Right lobe of liver (tissue), 4 donors: ENCODE data around the gene RXFP1.

Source experiments
- POLR2A ChIP-seq: fragments of 450-650 bp; IDR thresholded peaks from one replicate; pipeline ENCODE4 v1.6.1; 2017; ENCODE audit warnings: antibody characterized with exemption, mild to moderate bottlenecking
- TF ChIP-seq, protein P1 (sequence below), 4 donors: fragments of 200-600 bp in 3 of 4; fragments of 450-650 bp in 1 of 4; IDR thresholded peaks; one replicate each; pipeline versions ENCODE4 v1.5.1 to v1.8.0; 2016 to 2022; ENCODE audit warnings: antibody characterized with exemption in 4 of 4, mild to moderate bottlenecking in 2 of 4
- donor health status: DM: no; HTN: no; CAD: no.
- donor health status: DM: no; HTN: no; CAD: no.
- donor health status: DM: no; HTN: yes; CAD: no.

DNA sequence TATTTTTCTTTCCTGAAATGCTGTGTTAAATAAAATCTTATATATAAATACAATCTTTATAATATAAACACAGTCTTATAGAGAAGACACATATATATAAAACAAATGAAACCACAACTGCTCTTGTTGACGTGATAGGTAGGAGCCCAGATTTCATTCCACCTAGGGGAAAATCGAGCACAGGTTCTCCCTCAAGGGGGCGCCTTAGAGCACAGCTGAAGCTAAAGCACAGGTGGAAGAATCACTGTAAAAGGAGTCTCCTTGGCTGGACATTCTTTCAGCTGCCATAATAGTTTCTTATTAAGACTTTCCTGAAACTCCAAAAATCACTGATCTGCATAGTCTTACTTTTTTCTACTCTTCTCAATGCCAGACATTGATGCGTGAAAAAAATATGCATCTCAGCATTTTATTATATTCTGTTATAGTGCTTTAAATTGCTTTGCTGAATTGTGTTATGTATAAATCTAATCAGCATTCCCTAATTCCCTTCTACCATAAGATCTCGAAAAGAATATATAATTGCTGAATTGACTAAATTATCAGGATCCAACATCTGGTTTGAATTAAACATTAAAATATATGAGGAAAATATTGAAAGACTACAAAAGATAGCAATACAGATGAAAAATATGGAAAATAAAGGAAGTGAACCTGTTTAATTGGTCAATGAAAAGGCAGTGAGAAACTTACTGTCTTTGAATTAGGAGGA is 25.5 kb upstream of the RXFP1 start:
- TF ChIP-seq POLR2A, result no peak
- TF ChIP-seq, protein P1, sequence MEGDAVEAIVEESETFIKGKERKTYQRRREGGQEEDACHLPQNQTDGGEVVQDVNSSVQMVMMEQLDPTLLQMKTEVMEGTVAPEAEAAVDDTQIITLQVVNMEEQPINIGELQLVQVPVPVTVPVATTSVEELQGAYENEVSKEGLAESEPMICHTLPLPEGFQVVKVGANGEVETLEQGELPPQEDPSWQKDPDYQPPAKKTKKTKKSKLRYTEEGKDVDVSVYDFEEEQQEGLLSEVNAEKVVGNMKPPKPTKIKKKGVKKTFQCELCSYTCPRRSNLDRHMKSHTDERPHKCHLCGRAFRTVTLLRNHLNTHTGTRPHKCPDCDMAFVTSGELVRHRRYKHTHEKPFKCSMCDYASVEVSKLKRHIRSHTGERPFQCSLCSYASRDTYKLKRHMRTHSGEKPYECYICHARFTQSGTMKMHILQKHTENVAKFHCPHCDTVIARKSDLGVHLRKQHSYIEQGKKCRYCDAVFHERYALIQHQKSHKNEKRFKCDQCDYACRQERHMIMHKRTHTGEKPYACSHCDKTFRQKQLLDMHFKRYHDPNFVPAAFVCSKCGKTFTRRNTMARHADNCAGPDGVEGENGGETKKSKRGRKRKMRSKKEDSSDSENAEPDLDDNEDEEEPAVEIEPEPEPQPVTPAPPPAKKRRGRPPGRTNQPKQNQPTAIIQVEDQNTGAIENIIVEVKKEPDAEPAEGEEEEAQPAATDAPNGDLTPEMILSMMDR (IDR thresholded peaks at IDR 0.05), result peak in 3 of 4 donors; percentile 36 to 51 (median 41)
